ENCODE results near the gene CD79A.

The CD79A gene

DNA sequence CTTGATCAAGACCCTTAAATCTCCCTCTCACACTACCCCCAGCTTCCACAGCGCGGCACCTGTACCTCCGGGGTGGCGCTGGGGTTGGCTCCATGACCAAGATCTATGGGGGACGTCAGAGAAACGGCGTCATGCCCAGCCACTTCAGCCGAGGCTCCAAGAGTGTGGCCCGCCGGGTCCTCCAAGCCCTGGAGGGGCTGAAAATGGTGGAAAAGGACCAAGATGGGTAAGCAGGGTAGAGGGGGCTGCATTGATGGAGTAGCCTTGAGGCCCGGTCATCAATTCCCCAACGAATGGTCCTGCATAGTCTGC is 8.1 kb upstream of the CD79A start:
- TF ChIP-seq, protein P1, sequence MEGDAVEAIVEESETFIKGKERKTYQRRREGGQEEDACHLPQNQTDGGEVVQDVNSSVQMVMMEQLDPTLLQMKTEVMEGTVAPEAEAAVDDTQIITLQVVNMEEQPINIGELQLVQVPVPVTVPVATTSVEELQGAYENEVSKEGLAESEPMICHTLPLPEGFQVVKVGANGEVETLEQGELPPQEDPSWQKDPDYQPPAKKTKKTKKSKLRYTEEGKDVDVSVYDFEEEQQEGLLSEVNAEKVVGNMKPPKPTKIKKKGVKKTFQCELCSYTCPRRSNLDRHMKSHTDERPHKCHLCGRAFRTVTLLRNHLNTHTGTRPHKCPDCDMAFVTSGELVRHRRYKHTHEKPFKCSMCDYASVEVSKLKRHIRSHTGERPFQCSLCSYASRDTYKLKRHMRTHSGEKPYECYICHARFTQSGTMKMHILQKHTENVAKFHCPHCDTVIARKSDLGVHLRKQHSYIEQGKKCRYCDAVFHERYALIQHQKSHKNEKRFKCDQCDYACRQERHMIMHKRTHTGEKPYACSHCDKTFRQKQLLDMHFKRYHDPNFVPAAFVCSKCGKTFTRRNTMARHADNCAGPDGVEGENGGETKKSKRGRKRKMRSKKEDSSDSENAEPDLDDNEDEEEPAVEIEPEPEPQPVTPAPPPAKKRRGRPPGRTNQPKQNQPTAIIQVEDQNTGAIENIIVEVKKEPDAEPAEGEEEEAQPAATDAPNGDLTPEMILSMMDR (IDR thresholded peaks at IDR 0.05): no peak
- Histone ChIP-seq H3K4me3 (no peak overlapping the region), H3K27me3 (no peaks in the 10 kb centered on the region), H3K9me3 (no peaks in the 10 kb centered on the region), H3K4me1 (peaks cover 0 to 10% (median 2%) of the 10 kb centered on the region in 4 donors), H3K36me3 (peaks cover 52 to 86% (median 69%) of the 10 kb centered on the region in 3 donors), H3K27ac (no peak overlapping the region)
- intact Hi-C loops (cut with DNase I; ENCODE audit: low total_unique reads): no loop called here
- no peak for DNase-seq

DNA sequence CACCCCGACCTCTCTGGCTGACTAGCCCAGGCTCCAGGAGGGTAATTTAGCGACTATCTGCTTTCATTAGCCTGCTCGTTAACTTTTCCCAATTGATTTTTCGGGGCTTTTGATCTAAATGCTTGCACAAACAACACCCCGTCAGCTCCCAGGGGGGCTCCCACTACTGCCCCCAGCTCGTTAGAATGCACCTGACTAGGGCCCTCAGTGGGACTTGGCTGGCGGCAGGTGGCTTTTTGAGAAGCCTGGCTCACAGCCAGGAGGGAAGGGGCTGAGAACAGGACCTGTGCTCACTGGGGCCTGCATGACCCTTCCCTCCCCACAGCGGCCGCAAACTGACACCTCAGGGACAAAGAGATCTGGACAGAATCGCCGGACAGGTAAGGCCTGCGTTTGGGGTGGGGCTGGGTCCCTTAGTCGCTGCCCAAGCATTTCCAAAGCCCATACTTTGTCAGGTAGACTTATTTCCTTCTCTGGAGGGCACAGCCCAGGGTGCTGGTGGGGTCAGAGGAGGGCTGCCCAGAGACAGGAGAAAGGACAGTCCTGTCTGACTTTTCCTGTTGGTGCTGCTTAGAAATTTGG is 7.6 kb upstream of the CD79A start:
- Histone ChIP-seq H3K27me3 (no peaks in the 10 kb centered on the region), H3K4me1 (peaks cover 0 to 10% (median 0%) of the 10 kb centered on the region in 4 donors), H3K4me3 (no peak overlapping the region), H3K27ac (no peak overlapping the region), H3K36me3 (peaks cover 47 to 80% (median 64%) of the 10 kb centered on the region in 3 donors), H3K9me3 (no peaks in the 10 kb centered on the region)
- DNase-seq: no peak
- TF ChIP-seq, protein P1 (IDR thresholded peaks at IDR 0.05): no peak
- intact Hi-C loops (cut with DNase I; ENCODE audit: low total_unique reads): no loop called here

DNA sequence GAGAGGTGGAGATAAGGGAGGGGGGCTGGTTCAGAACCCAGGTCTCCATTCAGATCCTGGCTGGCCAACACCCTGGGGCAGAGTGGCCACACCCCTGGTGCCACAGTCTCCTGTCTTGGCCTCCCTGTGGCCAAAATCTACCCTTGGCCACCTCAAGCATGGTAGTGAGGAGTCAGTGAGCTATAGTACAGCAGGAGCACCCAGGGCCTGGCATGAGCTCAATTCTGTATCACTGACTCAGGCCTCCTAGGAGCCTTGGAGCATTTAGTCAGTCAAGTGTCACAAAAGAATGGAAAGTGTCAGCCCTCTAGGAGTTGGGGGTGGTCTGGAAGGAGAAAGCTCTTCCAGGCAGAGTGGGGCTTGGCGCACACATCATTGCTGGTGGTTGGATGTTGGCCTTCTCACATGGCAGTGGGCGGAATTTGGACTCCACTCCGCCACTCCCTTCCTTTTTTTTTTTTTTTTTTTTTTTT is 6.6 kb upstream of the CD79A start:
- Histone ChIP-seq H3K4me1 (peaks cover 0 to 8% (median 0%) of the 10 kb centered on the region in 4 donors), H3K9me3 (no peaks in the 10 kb centered on the region), H3K27ac (no peak overlapping the region), H3K4me3 (no peak overlapping the region), H3K27me3 (no peaks in the 10 kb centered on the region), H3K36me3 (peaks cover 37 to 71% (median 54%) of the 10 kb centered on the region in 3 donors)
- DNase-seq: no peak
- TF ChIP-seq, protein P1 (IDR thresholded peaks at IDR 0.05): no peak
- intact Hi-C loops (cut with DNase I; ENCODE audit: low total_unique reads): no loop called here

DNA sequence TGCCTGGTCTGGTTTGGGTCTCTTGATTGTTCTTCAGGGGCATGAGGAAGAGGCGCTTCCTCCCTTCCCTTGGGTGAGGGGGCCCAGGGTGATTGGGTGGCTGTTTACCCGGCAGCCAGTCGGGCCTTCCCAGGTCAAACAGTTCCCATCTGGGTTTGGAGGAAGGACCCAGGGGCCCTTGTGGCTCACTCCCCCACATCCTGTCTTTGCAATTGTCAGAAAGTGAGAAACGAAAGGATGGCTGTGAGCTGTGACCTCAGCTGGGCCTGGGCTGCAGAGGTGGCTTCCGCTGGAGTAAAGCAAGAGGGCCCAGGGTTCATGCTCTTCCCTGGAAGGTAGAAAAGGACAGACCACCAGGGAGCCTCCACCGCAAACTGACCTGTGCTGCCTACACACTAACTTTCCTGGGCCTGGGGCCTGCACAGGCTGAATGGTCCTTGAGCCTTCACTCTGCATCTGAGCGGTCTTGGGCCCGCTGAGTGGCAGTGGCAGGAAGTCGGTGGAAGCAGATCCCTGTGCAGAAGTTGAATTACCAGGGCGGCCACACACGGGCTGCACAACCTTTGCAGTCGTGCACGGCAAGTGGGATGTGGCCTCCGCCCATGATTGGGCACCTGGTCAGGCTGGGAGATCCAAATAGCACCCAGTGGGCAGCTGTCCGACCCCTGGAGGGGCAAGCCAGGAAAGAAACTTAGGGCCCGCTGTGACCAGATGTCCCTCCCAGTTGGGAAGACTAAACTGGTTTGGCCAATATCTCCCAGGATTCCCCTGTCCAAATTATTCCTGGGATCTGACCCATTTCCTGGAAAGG is 5.3 kb upstream of the CD79A start:
- no peaks in the 10 kb centered on the region for H3K9me3 ChIP-seq
- TF ChIP-seq, protein P1 (IDR thresholded peaks at IDR 0.05): no peak
- intact Hi-C loops (cut with DNase I; ENCODE audit: low total_unique reads): no loop called here
- H3K36me3 ChIP-seq: peaks cover 34 to 59% (median 46%) of the 10 kb centered on the region in 3 donors
- H3K27me3 ChIP-seq: no peaks in the 10 kb centered on the region
- H3K4me1 ChIP-seq: no peaks in the 10 kb centered on the region
- H3K4me3 ChIP-seq: no peak overlapping the region
- no peak for DNase-seq
- no peak overlapping the region for H3K27ac ChIP-seq

DNA sequence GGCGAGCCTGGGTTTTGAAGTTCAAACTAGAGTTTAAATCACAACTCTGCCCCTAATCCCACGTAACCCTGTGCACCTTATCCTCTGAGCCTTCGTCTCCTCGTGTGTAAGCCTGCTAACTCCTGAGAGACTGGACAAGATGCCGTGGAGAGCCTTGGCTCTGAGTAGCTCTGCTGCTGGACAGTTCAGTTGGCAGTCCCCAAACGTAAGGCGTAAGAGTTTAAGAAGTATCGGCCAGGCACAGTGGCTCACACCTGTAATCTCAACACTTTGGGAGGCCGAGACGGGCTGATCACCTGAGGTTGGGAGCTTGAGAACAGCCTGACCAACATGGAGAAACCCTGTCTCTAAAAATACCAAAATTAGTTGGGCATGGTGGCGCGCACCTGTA is 4.7 kb upstream of the CD79A start:
- TF ChIP-seq, protein P1 (IDR thresholded peaks at IDR 0.05): no peak
- Histone ChIP-seq H3K27ac (no peak overlapping the region), H3K36me3 (peaks cover 31 to 53% (median 45%) of the 10 kb centered on the region in 3 donors), H3K27me3 (no peaks in the 10 kb centered on the region), H3K4me1 (no peaks in the 10 kb centered on the region), H3K9me3 (no peaks in the 10 kb centered on the region), H3K4me3 (no peak overlapping the region)
- DNase-seq: no peak
- intact Hi-C loops (cut with DNase I; ENCODE audit: low total_unique reads): no loop called here
